GM19099 (cell line): ENCODE measurements around the gene SIKE1.

ENCODE experiments used
- POLR2A ChIP-seq: IDR thresholded peaks from 3 replicates; pipeline ENCODE4 v1.6.1; 2011; ENCODE audit warnings: low read depth; ENCODE audit not compliant: insufficient read length; ENCODE audit errors: extremely low read depth

Gene SIKE1

GRCh38 chr1:114723915-114724314, 56.6 kb downstream of the SIKE1 start:
- no peak for TF ChIP-seq POLR2A

GRCh38 chr1:114723457-114723856, 57.0 kb downstream of the SIKE1 start:
- TF ChIP-seq POLR2A: no peak

- no peak for TF ChIP-seq POLR2A
Observed at GRCh38 chr1:114720492-114720891, 60.0 kb downstream of the SIKE1 start.
